ENCODE data around the gene PEPD.
"Not testable (repeated sequence)": the region's sequence is repeated elsewhere in the genome, so short reads cannot be mapped to it uniquely, and the experiment has no call there.

Gene PEPD

GRCh38 chr19:33559996-33560395 lies 38.4 kb upstream of the PEPD start:
- no peak for TF ChIP-seq CTCF (IDR thresholded peaks at IDR 0.05; ENCODE audit: low read depth, low read length, missing control alignments)
- DNase-seq (ENCODE audit: extremely low read depth, low read depth): no peak

GRCh38 chr19:33558856-33559255 lies 37.3 kb upstream of the PEPD start:
- no peak for TF ChIP-seq CTCF (IDR thresholded peaks at IDR 0.05; ENCODE audit: low read depth, low read length, missing control alignments)
- H3K4me3 ChIP-seq (replicated peaks; ENCODE audit: low read depth, low read length): no peak overlapping the region
- no peak for DNase-seq (ENCODE audit: extremely low read depth, low read depth)

More at GRCh38 chr19:33559996-33560395, 38.4 kb upstream of the PEPD start:
- H3K4me3 ChIP-seq (replicated peaks; ENCODE audit: low read depth, low read length): no peak overlapping the region

GRCh38 chr19:33558151-33558550 lies 36.6 kb upstream of the PEPD start:
- TF ChIP-seq CTCF (IDR thresholded peaks at IDR 0.05; ENCODE audit: low read depth, low read length, missing control alignments): no peak
- H3K4me3 ChIP-seq (replicated peaks; ENCODE audit: low read depth, low read length): no peak overlapping the region
- no peak for DNase-seq (ENCODE audit: extremely low read depth, low read depth)

- DNase-seq (ENCODE audit: extremely low read depth, low read depth): no peak
- no peak overlapping the region for H3K4me3 ChIP-seq (replicated peaks; ENCODE audit: low read depth, low read length)
- TF ChIP-seq CTCF (IDR thresholded peaks at IDR 0.05; ENCODE audit: low read depth, low read length, missing control alignments): no peak
Measured at GRCh38 chr19:33557720-33558119, 36.1 kb upstream of the PEPD start.

- no peak overlapping the region for H3K4me3 ChIP-seq (replicated peaks; ENCODE audit: low read depth, low read length)
- no peak for TF ChIP-seq CTCF (IDR thresholded peaks at IDR 0.05; ENCODE audit: low read depth, low read length, missing control alignments)
- DNase-seq (ENCODE audit: extremely low read depth, low read depth): no peak
Measured at GRCh38 chr19:33557196-33557595, 35.6 kb upstream of the PEPD start.

GRCh38 chr19:33556261-33556660 lies 34.7 kb upstream of the PEPD start:
- DNase-seq (ENCODE audit: extremely low read depth, low read depth): no peak
- TF ChIP-seq CTCF (IDR thresholded peaks at IDR 0.05; ENCODE audit: low read depth, low read length, missing control alignments): no peak
- no peak overlapping the region for H3K4me3 ChIP-seq (replicated peaks; ENCODE audit: low read depth, low read length)

GRCh38 chr19:33555726-33556125 lies 34.1 kb upstream of the PEPD start:
- not testable (repeated sequence) for DNase-seq (ENCODE audit: extremely low read depth, low read depth)

More at GRCh38 chr19:33555726-33556125, 34.1 kb upstream of the PEPD start:
- not testable (repeated sequence) for H3K4me3 ChIP-seq (replicated peaks; ENCODE audit: low read depth, low read length)
